22Rv1 (cell line): ENCODE measurements around the gene HORMAD2.

Experiments used
- CTCF ChIP-seq: fragments of 450-650 bp; IDR thresholded peaks from 2 replicates; pipeline ENCODE4 v1.5.1; 2017; ENCODE audit warnings: mild to moderate bottlenecking
- ZFX ChIP-seq: fragments of 450-650 bp; IDR thresholded peaks from 2 replicates; pipeline ENCODE4 v1.6.1; 2017; ENCODE audit warnings: antibody characterized with exemption, borderline replicate concordance

- TF ChIP-seq CTCF (no peak), ZFX (no peak)
Measured at GRCh38 chr22:30216710-30217109, 136.4 kb downstream of the HORMAD2 start.
